MCF 10A (cell line): ENCODE data around the gene CLDN1. TPM values are rescaled to one million over a fixed set of nuclear protein-coding genes. Genes with fewer than 3 reads are reported as not detected.

ENCODE experiments used
- BruUV-seq: library from RNA; stranded (reverse); fragments of 400-500 nt; replicated peaks from 2 replicates; lab custom pipeline; 2021; lab: Mats Ljungman, UMichigan
- CTCF ChIA-PET: fragments of 300-600 bp; sonication (Branson Sonifier 250); formaldehyde crosslinking; extraction: SDS; loops from one replicate; lab custom pipeline; 2021; ENCODE audit warnings: antibody characterized with exemption, inconsistent platforms; lab: Yijun Ruan, JAX
- POLR2A ChIA-PET: fragments of 300-600, 350-650 bp; sonication (Branson Sonifier 250); formaldehyde crosslinking; extraction: SDS; loops from one replicate; lab custom pipeline; 2020; ENCODE audit warnings: antibody characterized with exemption, inconsistent platforms; lab: Yijun Ruan, JAX
- DNase-seq: peaks from one replicate; pipeline ENCODE4 v3.0.0-alpha.2; 2018; ENCODE audit not compliant: unreplicated experiment
- H3K27ac Mint-ChIP-seq: one replicate; pipeline ENCODE4 v1.8.0; 2022; ENCODE audit warnings: mild to moderate bottlenecking, low read depth, mixed read lengths; ENCODE audit not compliant: unreplicated experiment
- H3K27me3 Mint-ChIP-seq: one replicate; pipeline ENCODE4 v1.8.0; 2022; ENCODE audit warnings: mixed read lengths; ENCODE audit not compliant: insufficient read depth, unreplicated experiment
- H3K36me3 Mint-ChIP-seq: one replicate; pipeline ENCODE4 v1.8.0; 2022; ENCODE audit warnings: mild to moderate bottlenecking, moderate library complexity, mixed read lengths; ENCODE audit not compliant: insufficient read depth, unreplicated experiment
- H3K4me1 Mint-ChIP-seq: one replicate; pipeline ENCODE4 v1.8.0; 2022; ENCODE audit warnings: mixed read lengths; ENCODE audit not compliant: insufficient read depth, unreplicated experiment
- H3K4me3 Mint-ChIP-seq: one replicate; pipeline ENCODE4 v1.8.0; 2022; ENCODE audit warnings: mild to moderate bottlenecking, moderate library complexity, mixed read lengths; ENCODE audit not compliant: unreplicated experiment
- H3K9me3 Mint-ChIP-seq: one replicate; pipeline ENCODE4 v1.8.0; 2022; ENCODE audit warnings: mixed read lengths; ENCODE audit not compliant: unreplicated experiment
- CTCF ChIP-seq: fragments of 200-600 bp; IDR thresholded peaks from one replicate; pipeline ENCODE4 v1.8.0; 2022; ENCODE audit warnings: antibody characterized with exemption, mild to moderate bottlenecking; ENCODE audit not compliant: unreplicated experiment
- intact Hi-C: fragments of 100-400 bp; cut with micrococcal nuclease; formaldehyde crosslinking; loops from 2 replicates; pipeline ENCODE4 v1.14.1; 2022
- total RNA-seq: library from RNA; stranded (reverse); gene quantifications from 2 replicates; pipeline ENCODE4 v1.2.3, GENCODE V29; 2022

CLDN1 gene
- total RNA-seq, 1 experiment from 2014 or later, result 263 TPM

DNA sequence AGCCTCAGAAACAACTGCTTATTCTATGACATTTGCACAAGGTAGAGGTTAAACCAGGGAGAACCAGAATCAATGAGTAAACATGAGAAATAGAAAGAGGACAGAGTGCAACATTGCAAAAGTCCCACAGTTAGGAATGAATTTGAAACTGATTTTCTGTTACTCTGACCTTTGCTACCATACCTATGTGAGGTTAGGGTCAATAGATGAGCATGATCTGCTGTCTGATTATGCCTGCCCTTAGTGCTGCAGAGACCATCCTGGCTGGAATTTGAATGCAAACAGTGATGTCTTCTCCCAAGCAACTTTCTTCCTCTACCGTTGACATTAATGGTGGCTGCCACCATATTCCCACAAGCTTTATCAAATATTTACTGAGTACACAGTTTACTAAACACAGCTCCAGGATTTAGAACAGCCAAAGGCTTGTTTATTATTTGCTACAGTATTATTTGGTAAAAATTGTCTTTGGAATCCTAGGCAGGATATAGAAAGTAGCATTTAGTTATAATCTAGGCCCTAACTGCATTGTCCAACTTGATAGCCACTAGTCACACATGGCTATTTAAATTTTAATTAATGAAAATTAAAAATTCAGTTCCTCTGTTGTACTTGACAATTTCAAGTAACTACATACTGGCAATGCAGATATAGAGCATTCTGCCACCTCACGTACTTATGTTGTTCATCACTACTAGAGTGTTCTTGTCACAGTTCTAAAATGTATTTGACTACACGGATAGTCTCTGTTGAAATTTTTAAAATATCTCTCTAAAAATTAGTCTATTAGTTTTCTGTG lies 8.9 kb upstream of the CLDN1 start:
- intact Hi-C loops, result no loop called here
- H3K27ac Mint-ChIP-seq, result no peak overlapping the region
- CTCF ChIA-PET, result interaction anchor here (1.1 kb wide), 1 partner anchor 105 kb away, joined by 3 read pairs; no protein-coding TSS in a partner anchor

DNA sequence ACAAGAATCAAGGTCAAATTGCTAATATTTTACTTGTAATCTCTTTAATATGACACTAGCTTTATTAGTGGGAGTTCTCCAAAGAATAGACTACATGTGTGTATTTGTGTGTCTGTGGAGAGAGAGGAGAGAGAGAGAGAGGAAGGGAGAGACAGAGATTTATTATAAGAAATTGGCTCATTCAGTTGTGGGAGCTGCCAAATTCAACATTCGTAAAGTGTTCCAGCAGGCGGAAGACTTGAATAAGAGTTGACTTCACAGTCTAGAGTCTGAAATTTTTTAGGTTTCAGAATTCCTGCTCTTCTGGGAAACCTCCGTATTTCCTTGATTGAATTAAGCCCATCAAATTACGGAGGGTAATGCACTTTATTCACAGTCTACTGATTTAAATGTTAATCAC lies 4.7 kb upstream of the CLDN1 start:
- H3K36me3 Mint-ChIP-seq, result peaks cover 3% of the 10 kb centered on the region
- peaks cover 26% of the 10 kb centered on the region for H3K4me1 Mint-ChIP-seq
- no TSS peak for BruUV-seq
- no peak for TF ChIP-seq CTCF
- ChIA-PET CTCF (interaction anchor here (0.5 to 11.2 kb wide), 8 partner anchors 9 to 433 kb away, joined by 3 to 195 read pairs (median 4); no protein-coding TSS in a partner anchor), POLR2A (interaction anchor here (0.8 to 11.9 kb wide), 14 partner anchors 9 to 110 kb away, joined by 3 to 215 read pairs (median 8); no protein-coding TSS in a partner anchor)
- H3K9me3 Mint-ChIP-seq, result peaks cover 7% of the 10 kb centered on the region
- intact Hi-C loops, result no loop called here
- H3K27me3 Mint-ChIP-seq, result no peaks in the 10 kb centered on the region
- no peak for DNase-seq
- no peak overlapping the region for H3K4me3 Mint-ChIP-seq
- H3K27ac Mint-ChIP-seq, result peak overlapping the region; percentile 82

More for the DNA sequence above, 8.9 kb upstream of the CLDN1 start:
- Mint-ChIP-seq H3K9me3 (peaks cover 7% of the 10 kb centered on the region), H3K36me3 (no peaks in the 10 kb centered on the region), H3K4me1 (peaks cover 19% of the 10 kb centered on the region), H3K4me3 (no peak overlapping the region), H3K27me3 (no peaks in the 10 kb centered on the region)
- BruUV-seq, result no TSS peak
- no peak for TF ChIP-seq CTCF
- DNase-seq, result no peak
- POLR2A ChIA-PET, result interaction anchor here (0.6 to 1.7 kb wide), 3 partner anchors 38 to 241 kb away, joined by 3 to 5 read pairs (median 3); no protein-coding TSS in a partner anchor

GRCh38 chr3:190326361-190326760 lies 4.1 kb upstream of the CLDN1 start:
- intact Hi-C loops, result no loop called here
- Mint-ChIP-seq H3K27ac (peak overlapping the region; percentile 82), H3K36me3 (peaks cover 7% of the 10 kb centered on the region), H3K4me3 (no peak overlapping the region), H3K4me1 (peaks cover 26% of the 10 kb centered on the region), H3K27me3 (no peaks in the 10 kb centered on the region), H3K9me3 (peaks cover 7% of the 10 kb centered on the region)
- DNase-seq, result no peak
- ChIA-PET POLR2A (interaction anchor here (0.6 to 11.9 kb wide), 27 partner anchors 8 to 157 kb away, joined by 3 to 215 read pairs (median 5); no protein-coding TSS in a partner anchor), CTCF (interaction anchor here (0.6 to 11.2 kb wide), 11 partner anchors 10 to 346 kb away, joined by 3 to 195 read pairs (median 4); no protein-coding TSS in a partner anchor)
- no peak for TF ChIP-seq CTCF
- BruUV-seq, result no TSS peak

DNA sequence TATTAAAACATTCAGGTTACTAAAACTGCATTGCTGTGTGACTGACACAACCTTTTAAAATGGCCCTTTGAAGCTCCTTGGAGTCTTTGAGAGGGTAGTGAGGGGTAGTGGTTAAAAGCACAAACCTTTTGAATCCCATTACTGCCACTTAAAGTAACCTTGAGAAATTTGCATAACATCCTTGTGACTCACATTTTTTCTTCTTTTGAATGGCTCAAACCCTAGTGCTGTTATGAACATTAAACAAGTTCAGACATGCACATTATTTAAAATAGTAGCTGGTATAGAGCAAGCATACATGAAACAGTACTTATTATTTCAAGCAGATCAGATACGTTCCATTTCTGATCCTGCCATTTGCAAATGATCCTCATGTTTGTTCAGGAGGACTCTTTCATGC lies 3.7 kb upstream of the CLDN1 start:
- Mint-ChIP-seq H3K4me1 (peaks cover 26% of the 10 kb centered on the region), H3K27ac (peak overlapping the region; percentile 82), H3K27me3 (no peaks in the 10 kb centered on the region), H3K36me3 (peaks cover 7% of the 10 kb centered on the region), H3K9me3 (peaks cover 7% of the 10 kb centered on the region), H3K4me3 (no peak overlapping the region)
- DNase-seq, result peak; percentile 69
- CTCF ChIA-PET, result interaction anchor here (0.6 to 11.2 kb wide), 10 partner anchors 10 to 346 kb away, joined by 3 to 195 read pairs (median 4); no protein-coding TSS in a partner anchor
- intact Hi-C loops, result no loop called here
- POLR2A ChIA-PET, result interaction anchor here (0.6 to 11.9 kb wide), 26 partner anchors 9 to 450 kb away, joined by 3 to 215 read pairs (median 5); no protein-coding TSS in a partner anchor
- TF ChIP-seq CTCF, result no peak
- no TSS peak for BruUV-seq
